Muscle layer of colon (tissue), 2 donors: Measurements from ENCODE around the gene GLUD1.
"Not testable (repeated sequence)": the region's sequence is repeated elsewhere in the genome, so short reads cannot be mapped to it uniquely, and the experiment has no call there.

ENCODE experiments used
- H3K27ac ChIP-seq: one replicate; pipeline ENCODE4 v1.7.0; 2013; ENCODE audit warnings: low read depth, mild to moderate bottlenecking, low read length, moderate library complexity
- H3K27me3 ChIP-seq, 2 donors: one replicate each; pipeline ENCODE4 v1.7.0; 2013; ENCODE audit warnings: low read length in 2 of 2, mild to moderate bottlenecking in 2 of 2; ENCODE audit not compliant: insufficient read depth in 2 of 2, control insufficient read depth in 1 of 2
- H3K36me3 ChIP-seq: one replicate; pipeline ENCODE4 v1.7.0; 2013; ENCODE audit warnings: mild to moderate bottlenecking, low read length; ENCODE audit not compliant: insufficient read depth
- H3K4me1 ChIP-seq: one replicate; pipeline ENCODE4 v1.7.0; 2013; ENCODE audit warnings: mild to moderate bottlenecking, low read length; ENCODE audit not compliant: insufficient read depth
- H3K4me3 ChIP-seq, 2 donors: one replicate each; pipeline ENCODE4 v1.7.0; 2013; ENCODE audit warnings: low read length in 2 of 2, low read depth in 1 of 2, mild to moderate bottlenecking in 1 of 2, moderate library complexity in 1 of 2
- H3K9ac ChIP-seq: one replicate; pipeline ENCODE4 v1.7.0; 2013; ENCODE audit warnings: low read length
- H3K9me3 ChIP-seq: one replicate; pipeline ENCODE4 v1.7.0; 2013; ENCODE audit warnings: mild to moderate bottlenecking, low read length
- donor health status: abdominal sarcoma.
- donor health status: Adenocarcinoma of cecum.

Gene GLUD1

DNA sequence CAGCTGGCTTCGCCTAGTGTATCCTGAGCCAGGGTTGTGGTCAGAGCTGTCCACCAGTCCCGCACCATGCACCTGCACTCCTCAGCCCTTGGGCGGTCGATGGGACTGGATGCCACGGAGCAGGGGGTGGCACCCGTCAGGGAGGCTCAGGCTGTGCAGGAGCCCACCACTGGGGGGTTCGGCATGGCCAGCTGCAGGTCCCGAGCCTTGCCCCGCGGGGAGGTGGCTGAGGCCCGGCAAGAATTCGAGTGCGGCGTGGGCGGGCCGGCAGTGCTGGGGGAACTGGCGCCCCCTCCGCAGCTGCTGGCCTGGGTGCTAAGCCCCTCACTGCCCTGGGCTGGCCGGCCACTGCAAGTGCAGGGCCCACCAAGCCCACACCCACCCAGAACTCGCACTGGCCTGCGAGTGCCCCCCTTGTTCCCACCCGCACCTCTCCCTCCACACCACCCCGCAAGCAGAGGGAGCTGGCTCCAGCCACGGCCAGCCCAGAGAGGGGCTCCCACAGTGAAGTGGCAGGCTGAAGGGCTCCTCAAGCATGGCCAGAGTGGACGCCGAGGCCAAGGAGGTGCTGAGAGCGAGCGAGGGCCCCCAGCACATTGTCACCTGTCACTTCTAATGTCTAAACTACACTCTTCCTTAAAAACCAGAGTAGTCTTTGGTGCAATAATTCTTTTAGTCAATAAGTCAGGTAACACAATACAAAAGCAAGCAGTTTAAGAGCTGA is 63.6 kb downstream of the GLUD1 start:
- Histone ChIP-seq H3K36me3 (no peaks in the 10 kb centered on the region), H3K9me3 (no peaks in the 10 kb centered on the region), H3K4me3 (no peak overlapping the region), H3K4me1 (no peaks in the 10 kb centered on the region), H3K27ac (no peak overlapping the region), H3K9ac (no peak overlapping the region), H3K27me3 (no peaks in the 10 kb centered on the region)

DNA sequence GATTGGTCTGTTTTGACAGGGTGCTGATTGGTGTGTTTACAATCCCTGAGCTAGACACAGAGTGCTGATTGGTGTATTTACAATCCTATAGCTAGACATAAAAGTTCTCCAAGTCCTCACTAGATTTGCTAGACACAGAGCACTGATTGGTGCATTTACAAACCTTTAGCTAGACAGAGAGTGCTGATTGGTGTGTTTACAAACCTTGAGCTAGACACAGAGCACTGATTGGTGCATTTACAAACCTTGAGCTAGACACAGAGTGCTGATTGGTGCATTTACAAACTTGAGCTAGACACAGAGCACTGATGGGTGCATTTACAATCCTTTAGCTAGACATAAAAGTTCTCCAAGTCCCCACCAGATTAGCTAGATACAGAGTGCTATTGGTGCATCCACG is 64.2 kb downstream of the GLUD1 start:
- H3K9me3 ChIP-seq, H3K36me3 ChIP-seq, H3K4me1 ChIP-seq, H3K9ac ChIP-seq, H3K27ac ChIP-seq, H3K4me3 ChIP-seq, H3K27me3 ChIP-seq: not testable (repeated sequence)

DNA sequence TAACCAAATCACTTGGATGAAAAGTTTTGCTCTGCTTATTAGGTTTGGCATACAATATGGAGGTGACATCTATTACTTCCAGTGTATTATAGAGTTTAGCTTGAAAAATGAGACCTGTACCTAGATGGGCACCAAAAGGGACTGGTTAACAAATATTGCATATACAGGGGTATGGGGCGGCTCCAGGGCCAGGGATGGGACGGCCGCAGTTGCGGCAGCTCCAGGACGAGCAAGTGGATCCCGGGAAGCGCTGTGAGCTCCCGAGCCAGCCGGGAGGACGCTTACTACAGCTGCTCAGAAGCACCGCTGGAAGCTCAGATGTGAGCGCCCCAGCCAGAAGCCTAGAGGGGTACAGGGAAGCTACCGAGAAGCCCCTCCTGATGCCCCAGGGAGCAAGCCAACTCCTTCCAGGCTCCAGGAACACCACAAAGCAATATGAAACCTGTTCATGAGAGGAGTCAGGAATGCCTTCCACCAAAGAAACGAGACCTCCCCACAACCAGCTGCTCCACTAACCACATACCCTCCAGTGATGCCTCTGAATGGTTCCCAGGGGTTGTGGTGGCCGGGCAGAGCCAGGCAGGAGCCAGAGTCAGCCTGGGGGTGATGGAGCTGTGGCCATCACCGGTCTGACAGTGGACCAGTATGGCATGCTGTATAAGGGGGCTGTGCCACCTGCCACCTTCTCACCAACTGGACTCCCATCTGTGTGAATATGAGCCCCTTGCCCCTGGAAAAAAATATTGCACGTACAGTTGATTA is 67.7 kb downstream of the GLUD1 start:
- H3K4me1 ChIP-seq, H3K9ac ChIP-seq, H3K9me3 ChIP-seq, H3K27ac ChIP-seq, H3K36me3 ChIP-seq, H3K27me3 ChIP-seq, H3K4me3 ChIP-seq: not testable (repeated sequence)

DNA sequence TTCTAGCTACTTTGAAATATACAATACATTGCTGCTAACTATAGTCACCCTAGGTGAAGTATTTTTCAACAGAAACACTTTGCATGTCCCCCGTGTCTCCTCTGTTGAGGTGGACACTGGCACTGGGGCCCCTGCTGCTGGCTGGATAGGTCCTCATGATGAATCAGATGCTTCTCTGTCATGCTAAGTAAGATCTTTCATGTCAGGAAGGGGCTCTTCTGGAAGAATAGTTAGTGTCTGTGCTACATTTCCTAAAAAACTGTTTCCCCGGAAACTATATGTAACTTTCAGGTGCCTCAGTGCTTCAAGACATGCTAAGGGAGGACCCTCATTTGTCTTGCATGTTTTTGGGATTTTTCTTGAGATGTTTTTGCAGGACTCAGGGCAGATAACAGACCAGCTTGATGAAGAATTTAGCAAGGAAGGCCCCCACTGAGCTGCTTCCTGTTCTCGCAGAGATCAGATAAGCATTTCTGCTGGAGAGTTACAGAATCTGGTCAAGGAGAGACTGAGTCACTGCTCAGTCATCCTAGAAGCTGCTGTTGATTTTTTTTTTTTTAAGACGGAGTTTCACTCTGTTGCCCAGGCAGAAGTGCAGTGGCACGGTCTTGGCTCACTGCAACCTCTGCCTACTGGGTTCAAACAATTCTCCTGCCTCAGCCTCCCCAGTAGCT is 69.2 kb downstream of the GLUD1 start:
- H3K36me3 ChIP-seq, H3K27ac ChIP-seq, H3K9ac ChIP-seq, H3K9me3 ChIP-seq, H3K27me3 ChIP-seq, H3K4me3 ChIP-seq, H3K4me1 ChIP-seq: not testable (repeated sequence)

DNA sequence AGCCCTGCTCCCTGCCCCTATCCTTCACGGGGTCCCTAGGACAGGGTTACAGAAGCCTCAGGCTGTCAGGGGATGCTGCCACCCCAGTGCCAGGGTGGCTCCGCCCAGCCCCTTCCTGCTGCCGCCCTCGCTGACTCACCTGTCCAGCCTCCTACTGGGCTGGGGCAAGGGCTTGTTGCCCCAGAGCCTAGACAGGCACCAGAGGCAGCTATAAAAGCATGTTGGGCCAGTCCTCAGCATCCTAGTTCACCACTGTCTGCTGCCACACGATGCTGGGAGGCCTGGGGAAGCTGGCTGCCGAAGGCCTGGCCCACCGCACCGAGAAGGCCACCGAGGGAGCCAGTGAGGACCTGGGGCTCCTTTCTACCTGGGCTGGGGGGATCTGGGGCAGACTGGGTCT is 74.6 kb downstream of the GLUD1 start, which contains the start of gene FAM25A:
Gene FAM25A (plus strand): TSS at position 239 of the 400 bp plus-strand sequence. CDS start 31 bp downstream, at position 270.
- H3K4me1 ChIP-seq, H3K9me3 ChIP-seq, H3K4me3 ChIP-seq, H3K27me3 ChIP-seq, H3K9ac ChIP-seq, H3K36me3 ChIP-seq, H3K27ac ChIP-seq: not testable (repeated sequence)

DNA sequence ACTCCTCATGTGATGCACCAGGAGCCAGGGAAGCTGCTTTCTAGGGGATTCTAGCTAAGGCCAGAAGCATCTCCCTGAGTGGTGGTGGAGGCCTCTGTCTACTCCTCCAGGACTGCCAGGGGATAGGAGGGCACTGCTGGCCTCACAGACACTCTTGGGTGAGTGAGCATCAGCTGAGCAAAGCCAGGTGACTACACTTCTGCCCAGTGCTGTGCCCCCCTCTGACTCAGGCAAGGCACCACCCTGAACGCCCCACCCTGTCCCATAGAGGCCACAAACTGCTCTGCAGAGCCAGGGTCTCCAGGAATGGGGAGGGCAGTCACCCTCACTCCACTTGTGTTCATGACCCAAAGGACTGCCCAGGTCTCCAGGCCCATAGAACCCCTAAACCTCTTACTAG is 75.1 kb downstream of the GLUD1 start:
- not testable (repeated sequence) for H3K27ac ChIP-seq, H3K4me1 ChIP-seq, H3K9me3 ChIP-seq, H3K4me3 ChIP-seq, H3K9ac ChIP-seq, H3K27me3 ChIP-seq, H3K36me3 ChIP-seq

DNA sequence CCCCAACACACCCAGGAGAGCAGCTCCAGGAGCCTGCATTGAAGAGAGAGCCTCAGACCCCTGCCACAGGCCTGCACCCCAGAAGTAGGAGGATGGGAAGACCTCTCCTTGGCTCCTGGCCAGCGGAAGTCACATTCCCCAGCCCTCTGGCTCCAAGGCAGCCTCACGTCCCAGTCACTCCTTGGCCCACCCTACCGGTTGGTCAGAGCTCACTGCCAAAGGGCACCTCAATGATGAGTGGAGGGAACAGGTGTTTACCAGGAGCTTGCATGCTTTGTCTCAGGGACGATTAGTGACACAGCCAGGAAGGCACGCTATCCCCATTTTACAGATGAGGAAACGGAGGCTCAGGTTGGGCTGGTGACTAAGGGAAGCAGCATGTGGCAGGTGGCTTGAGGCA is 75.6 kb downstream of the GLUD1 start:
- H3K4me3 ChIP-seq, H3K27me3 ChIP-seq, H3K9me3 ChIP-seq, H3K4me1 ChIP-seq, H3K36me3 ChIP-seq, H3K27ac ChIP-seq, H3K9ac ChIP-seq: not testable (repeated sequence)

DNA sequence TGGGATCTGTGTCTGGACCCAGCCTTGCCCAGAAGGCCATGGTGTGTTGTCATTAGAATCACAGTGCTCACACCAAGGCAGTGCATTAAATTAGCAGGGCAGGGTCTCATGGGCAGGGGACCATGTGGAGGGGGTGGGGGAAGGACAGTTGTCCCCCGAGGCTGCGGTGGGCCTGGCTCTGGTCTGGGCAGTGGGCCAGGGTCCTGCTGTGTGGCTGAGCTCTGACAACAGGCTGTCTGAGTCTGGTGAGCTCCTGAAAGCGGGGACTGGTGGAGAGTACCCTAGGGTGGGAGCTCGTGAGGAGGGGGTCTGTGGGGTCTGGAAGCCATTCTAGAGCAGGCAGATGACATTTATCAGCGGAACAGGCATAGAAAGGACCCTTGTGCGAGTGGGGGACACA is 76.5 kb downstream of the GLUD1 start:
- not testable (repeated sequence) for H3K27me3 ChIP-seq, H3K4me3 ChIP-seq, H3K36me3 ChIP-seq, H3K9me3 ChIP-seq, H3K9ac ChIP-seq, H3K4me1 ChIP-seq, H3K27ac ChIP-seq

DNA sequence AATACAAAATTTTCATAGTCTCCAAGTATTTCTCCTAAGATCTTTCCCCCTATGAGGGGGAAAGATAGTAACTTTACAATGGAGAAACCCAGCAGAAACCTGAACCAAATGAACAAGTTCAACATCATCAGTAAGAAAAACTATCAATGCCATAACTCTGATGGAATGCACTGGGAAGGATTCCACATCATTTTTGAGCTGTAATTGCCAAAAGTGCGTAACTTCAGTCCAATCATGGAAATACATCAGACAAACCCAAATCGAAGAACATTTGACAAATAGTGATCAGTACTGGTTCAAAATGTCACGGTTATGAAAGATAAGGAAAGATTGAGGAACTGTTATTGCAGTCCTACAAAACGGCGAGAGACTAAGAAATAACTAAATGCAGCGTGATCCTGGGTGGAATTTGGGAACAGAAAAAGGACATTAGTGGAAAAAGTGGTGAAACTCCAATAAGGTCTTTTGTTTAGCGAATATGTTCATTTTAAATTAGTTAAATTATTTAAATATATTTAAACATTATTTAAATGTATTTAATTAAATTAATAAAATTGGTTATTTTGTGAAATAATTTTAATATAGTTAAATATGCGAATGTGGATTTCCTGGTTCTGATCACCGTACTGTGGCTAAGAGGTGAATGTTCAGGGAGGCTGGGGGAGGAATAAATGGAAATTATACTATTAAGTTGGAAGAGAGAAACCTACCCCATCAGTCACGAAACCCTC is 79.5 kb downstream of the GLUD1 start:
- not testable (repeated sequence) for H3K4me1 ChIP-seq, H3K36me3 ChIP-seq, H3K9ac ChIP-seq, H3K27me3 ChIP-seq, H3K9me3 ChIP-seq, H3K4me3 ChIP-seq, H3K27ac ChIP-seq

DNA sequence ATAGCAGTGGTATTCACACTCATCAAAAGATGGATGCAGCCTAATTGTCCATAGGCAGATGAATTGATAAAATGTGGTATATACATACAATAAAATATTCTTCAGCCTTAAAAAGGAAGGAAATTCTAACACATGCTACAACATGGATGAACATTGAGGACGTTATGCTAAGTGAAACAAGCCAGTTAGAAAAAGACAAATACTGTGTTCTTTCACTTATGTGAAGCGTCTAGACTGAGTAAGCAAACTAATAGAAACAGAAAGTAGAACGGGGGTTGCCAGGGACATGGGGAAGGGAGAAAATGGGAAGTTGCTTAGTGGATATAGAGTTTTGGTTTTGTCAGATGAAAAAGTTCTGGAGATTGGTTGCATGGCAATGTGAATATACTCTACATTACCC is 81.1 kb downstream of the GLUD1 start:
- not testable (repeated sequence) for H3K4me1 ChIP-seq, H3K27ac ChIP-seq, H3K9me3 ChIP-seq, H3K9ac ChIP-seq, H3K27me3 ChIP-seq, H3K36me3 ChIP-seq, H3K4me3 ChIP-seq

DNA sequence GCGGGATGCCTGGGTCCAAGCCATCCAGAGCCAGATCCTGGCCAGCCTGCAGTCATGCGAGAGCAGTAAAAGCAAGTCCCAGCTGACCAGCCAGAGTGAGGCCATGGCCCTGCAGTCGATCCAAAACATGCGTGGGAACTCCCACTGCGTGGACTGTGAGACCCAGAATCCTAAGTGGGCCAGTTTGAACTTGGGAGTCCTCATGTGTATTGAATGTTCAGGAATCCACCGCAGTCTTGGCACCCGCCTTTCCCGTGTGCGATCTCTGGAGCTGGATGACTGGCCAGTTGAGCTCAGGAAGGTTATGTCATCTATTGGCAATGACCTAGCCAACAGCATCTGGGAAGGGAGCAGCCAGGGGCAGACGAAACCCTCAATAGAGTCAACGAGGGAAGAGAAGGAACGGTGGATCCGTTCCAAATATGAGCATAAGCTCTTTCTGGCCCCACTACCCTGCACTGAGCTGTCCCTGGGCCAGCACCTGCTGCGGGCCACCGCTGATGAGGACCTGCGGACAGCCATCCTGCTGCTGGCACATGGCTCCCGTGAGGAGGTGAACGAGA is 85.4 kb downstream of the GLUD1 start:
- H3K27me3 ChIP-seq, H3K36me3 ChIP-seq, H3K4me1 ChIP-seq, H3K9ac ChIP-seq, H3K4me3 ChIP-seq, H3K9me3 ChIP-seq, H3K27ac ChIP-seq: not testable (repeated sequence)
